ENCODE results near the gene STK35.

DNA sequence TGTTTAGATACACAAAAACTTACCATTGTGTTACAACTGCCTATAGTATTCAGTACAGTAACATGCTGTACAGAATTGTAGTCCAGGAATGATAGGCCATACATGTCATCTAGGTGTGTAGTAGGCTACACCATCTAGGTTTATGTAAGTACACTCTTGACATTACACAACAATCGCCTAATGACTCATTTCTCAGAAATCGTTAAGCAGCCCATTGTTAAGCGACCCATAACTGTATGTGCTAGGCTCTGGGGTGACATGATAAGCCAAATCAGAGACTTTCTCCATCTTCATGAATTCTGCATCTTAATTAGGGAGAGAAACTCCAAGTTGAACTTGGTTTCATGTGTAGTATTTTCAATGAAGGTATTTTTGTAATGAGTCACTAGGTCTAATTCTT lies 17.2 kb downstream of the STK35 start:
- TF ChIP-seq ZNF644 (tag; IDR thresholded peaks at IDR 0.05; ENCODE audit: low read depth): no peak
- TF ChIP-seq SRSF9 (IDR thresholded peaks at IDR 0.05; ENCODE audit: borderline replicate concordance, low read depth, low read length): no peak
- no peak for TF ChIP-seq ZFP1 (CRISPR knock-in tag; IDR thresholded peaks at IDR 0.05)
- TF ChIP-seq, protein P1, sequence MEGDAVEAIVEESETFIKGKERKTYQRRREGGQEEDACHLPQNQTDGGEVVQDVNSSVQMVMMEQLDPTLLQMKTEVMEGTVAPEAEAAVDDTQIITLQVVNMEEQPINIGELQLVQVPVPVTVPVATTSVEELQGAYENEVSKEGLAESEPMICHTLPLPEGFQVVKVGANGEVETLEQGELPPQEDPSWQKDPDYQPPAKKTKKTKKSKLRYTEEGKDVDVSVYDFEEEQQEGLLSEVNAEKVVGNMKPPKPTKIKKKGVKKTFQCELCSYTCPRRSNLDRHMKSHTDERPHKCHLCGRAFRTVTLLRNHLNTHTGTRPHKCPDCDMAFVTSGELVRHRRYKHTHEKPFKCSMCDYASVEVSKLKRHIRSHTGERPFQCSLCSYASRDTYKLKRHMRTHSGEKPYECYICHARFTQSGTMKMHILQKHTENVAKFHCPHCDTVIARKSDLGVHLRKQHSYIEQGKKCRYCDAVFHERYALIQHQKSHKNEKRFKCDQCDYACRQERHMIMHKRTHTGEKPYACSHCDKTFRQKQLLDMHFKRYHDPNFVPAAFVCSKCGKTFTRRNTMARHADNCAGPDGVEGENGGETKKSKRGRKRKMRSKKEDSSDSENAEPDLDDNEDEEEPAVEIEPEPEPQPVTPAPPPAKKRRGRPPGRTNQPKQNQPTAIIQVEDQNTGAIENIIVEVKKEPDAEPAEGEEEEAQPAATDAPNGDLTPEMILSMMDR (IDR thresholded peaks at IDR 0.05 in 2 of 3, conservative IDR thresholded peaks at IDR 0.05 in 1 of 3; ENCODE audit: insufficient read depth in 2 of 3, low read depth in 1 of 3, low read length in 3 of 3): no peak
- peak; percentile 84 to 89 for TF ChIP-seq KDM1A (IDR thresholded peaks at IDR 0.05)
- TF ChIP-seq CHD2 (IDR thresholded peaks at IDR 0.05; ENCODE audit: low read depth, low read length): no peak
- TF ChIP-seq MIER1 (IDR thresholded peaks at IDR 0.05; ENCODE audit: low read depth): no peak
- TF ChIP-seq SRSF7 (optimal IDR thresholded peaks at IDR 0.05; ENCODE audit: low read depth, low read length): no peak
- no peak for TF ChIP-seq TARDBP (IDR thresholded peaks at IDR 0.05)
- TF ChIP-seq JUNB (CRISPR knock-in tag; conservative IDR thresholded peaks at IDR 0.05): no peak
